B cell (primary cell): ENCODE data around the gene CEP131.

Experiments used
- CTCF ChIP-seq: fragments of 200-600 bp; IDR thresholded peaks from one replicate; pipeline ENCODE4 v1.8.0; 2022; ENCODE audit warnings: antibody characterized with exemption, mild to moderate bottlenecking
- EZH2 ChIP-seq: IDR thresholded peaks from 2 replicates; pipeline ENCODE4 v1.6.1; 2012; ENCODE audit warnings: borderline replicate concordance, low read depth, mild to moderate bottlenecking, moderate library complexity, low read length; ENCODE audit not compliant: insufficient read depth, poor library complexity, severe bottlenecking

- TF ChIP-seq CTCF = no peak
- TF ChIP-seq EZH2 = no peak
These were observed 26.0 kb downstream of the CEP131 start for GRCh38 chr17:81196505-81197408.
